Caco-2 (cell line): Measurements from ENCODE around the gene ITGA11. TPM values are rescaled to one million over a fixed set of nuclear protein-coding genes. Genes with fewer than 3 reads are reported as not detected.

Experiments
- BruUV-seq: library from RNA; stranded (reverse); fragments of 400-500 nt; replicated peaks from 2 replicates; lab custom pipeline; 2021; lab: Mats Ljungman, UMichigan
- CTCF ChIA-PET: fragments of 300-600 bp; sonication (Branson Sonifier 250); formaldehyde crosslinking; loops from one replicate; lab custom pipeline; 2022; ENCODE audit warnings: antibody characterized with exemption; lab: Charles Lee
- POLR2A ChIA-PET: fragments of 300-600 bp; sonication (Branson Sonifier 250); formaldehyde crosslinking; loops from one replicate; lab custom pipeline; 2022; ENCODE audit warnings: antibody characterized with exemption; lab: Charles Lee
- DNase-seq, 2 experiments: peaks; one replicate each; pipeline versions ENCODE4 v3.0.0 to v3.0.0-alpha.2; 2020 to 2022
- H3K27me3 ChIP-seq: replicated peaks from 2 replicates; pipeline ENCODE4 v1.6.0; 2011; ENCODE audit warnings: low read length; ENCODE audit not compliant: control insufficient read depth, insufficient read depth
- H3K36me3 ChIP-seq: 2 replicates; pipeline ENCODE4 v1.5.1; 2011; ENCODE audit warnings: low read length; ENCODE audit not compliant: control insufficient read depth, insufficient read depth
- H3K4me1 ChIP-seq: fragments of 250-450 bp; sonication (Bioruptor Pico); 2 replicates; pipeline ENCODE4 v1.5.1; 2020; ENCODE audit warnings: mild to moderate bottlenecking
- H3K4me3 ChIP-seq: 2 replicates; pipeline ENCODE4 v1.5.1; 2011; ENCODE audit warnings: low read depth, mild to moderate bottlenecking, control low read depth, low read length
- H3K9me3 ChIP-seq: fragments of 250-450 bp; sonication (Bioruptor Pico); 2 replicates; pipeline ENCODE4 v1.5.1; 2020; ENCODE audit warnings: mild to moderate bottlenecking, moderate library complexity
- H3K27ac Mint-ChIP-seq: one replicate; pipeline ENCODE4 v1.8.0; 2022; ENCODE audit warnings: mixed read lengths; ENCODE audit not compliant: unreplicated experiment
- H3K27me3 Mint-ChIP-seq: one replicate; pipeline ENCODE4 v1.8.0; 2022; ENCODE audit warnings: mixed read lengths; ENCODE audit not compliant: insufficient read depth, unreplicated experiment
- H3K36me3 Mint-ChIP-seq: one replicate; pipeline ENCODE4 v1.8.0; 2022; ENCODE audit warnings: mild to moderate bottlenecking, mixed read lengths; ENCODE audit not compliant: insufficient read depth, unreplicated experiment
- H3K4me1 Mint-ChIP-seq: one replicate; pipeline ENCODE4 v1.8.0; 2022; ENCODE audit warnings: low read depth, mixed read lengths; ENCODE audit not compliant: unreplicated experiment
- H3K4me3 Mint-ChIP-seq: one replicate; pipeline ENCODE4 v1.8.0; 2022; ENCODE audit warnings: mild to moderate bottlenecking, moderate library complexity, mixed read lengths; ENCODE audit not compliant: unreplicated experiment
- H3K9me3 Mint-ChIP-seq: one replicate; pipeline ENCODE4 v1.8.0; 2022; ENCODE audit warnings: mixed read lengths; ENCODE audit not compliant: unreplicated experiment
- CTCF ChIP-seq, 2 experiments: fragments of 200-600 bp in 1 of 2; IDR thresholded peaks; 1 replicate in 1 of 2; 2 replicates in 1 of 2; pipeline versions ENCODE4 v1.5.1 to v1.8.0; 2011 to 2022; ENCODE audit warnings: antibody characterized with exemption in 1 of 2, control low read depth in 1 of 2, inconsistent platforms in 1 of 2, low read depth in 1 of 2, low read length in 1 of 2, mild to moderate bottlenecking in 1 of 2, moderate library complexity in 1 of 2; ENCODE audit not compliant: insufficient read depth in 1 of 2, severe bottlenecking in 1 of 2, unreplicated experiment in 1 of 2
- intact Hi-C: fragments of 100-400 bp; cut with micrococcal nuclease; formaldehyde crosslinking; loops from one replicate; pipeline ENCODE4 v1.10.0; 2022; ENCODE audit not compliant: unreplicated experiment
- total RNA-seq: library from RNA; stranded (reverse); gene quantifications from 2 replicates; pipeline ENCODE4 v1.2.3, GENCODE V29; 2022

ITGA11 gene
- total RNA-seq, 1 experiment from 2014 or later, result 0.18 TPM

GRCh38 chr15:68328443-68328842, 103.5 kb downstream of the ITGA11 start:
- DNase-seq, result no peak
- H3K36me3 Mint-ChIP-seq, result no peaks in the 10 kb centered on the region
- no peak overlapping the region for H3K4me3 Mint-ChIP-seq
- no peak overlapping the region for H3K27ac Mint-ChIP-seq
- no peaks in the 10 kb centered on the region for H3K9me3 Mint-ChIP-seq
- TF ChIP-seq CTCF (IDR thresholded peaks at IDR 0.05; ENCODE audit: insufficient read depth in 1 of 2, low read depth in 1 of 2, low read length in 1 of 2, severe bottlenecking in 1 of 2, unreplicated experiment in 1 of 2), result no peak
- ChIA-PET POLR2A (no interaction called here), CTCF (interaction anchor here (0.6 kb wide), 1 partner anchor 75 kb away, joined by 3 read pairs; no protein-coding TSS in a partner anchor)
- H3K4me1 Mint-ChIP-seq, result peaks cover 6% of the 10 kb centered on the region
- Histone ChIP-seq H3K27me3 (no peaks in the 10 kb centered on the region; the same call in none of the 2 replicates), H3K9me3 (no peaks in the 10 kb centered on the region), H3K4me1 (no peaks in the 10 kb centered on the region), H3K36me3 (no peaks in the 10 kb centered on the region), H3K4me3 (no peak overlapping the region)
- BruUV-seq, result no TSS peak
- H3K27me3 Mint-ChIP-seq, result peaks cover 28% of the 10 kb centered on the region
- intact Hi-C loops, result no loop called here

DNA sequence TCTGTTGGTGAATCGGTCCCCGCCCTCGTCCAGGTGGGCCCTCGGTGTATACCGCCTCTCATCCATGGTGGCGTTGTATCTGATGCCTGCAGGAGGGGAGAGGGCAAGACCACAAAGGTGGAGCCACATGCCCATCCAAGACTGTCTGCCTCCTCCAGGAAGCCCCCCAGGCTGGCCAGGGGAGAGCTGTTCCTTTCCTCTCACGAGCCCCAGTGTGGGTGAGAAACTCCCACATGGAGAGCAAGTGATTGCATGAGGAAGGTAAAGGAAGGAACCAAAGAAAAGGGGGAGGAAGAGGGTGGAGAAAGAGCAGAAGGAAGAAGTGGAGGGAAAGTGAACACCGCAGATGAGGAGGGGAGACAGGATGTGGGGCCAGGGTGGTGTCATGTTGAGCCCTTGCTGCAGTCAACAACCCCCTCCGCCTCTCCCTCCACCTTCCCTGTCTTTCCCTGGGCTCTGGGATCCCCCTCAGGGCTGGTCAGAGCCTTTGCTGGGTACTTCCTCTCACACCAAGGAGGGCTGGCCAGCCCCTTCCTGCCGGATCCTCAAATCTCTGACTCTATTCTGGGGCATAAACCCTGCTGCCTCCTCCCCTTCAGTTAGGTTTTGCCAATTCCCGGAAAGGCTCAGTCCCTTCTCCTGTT, 105.1 kb downstream of the ITGA11 start:
- CTCF ChIA-PET, result interaction anchor here (0.7 to 1.4 kb wide), 2 partner anchors 20 to 35 kb away, joined by 3 to 6 read pairs; no protein-coding TSS in a partner anchor
- H3K36me3 Mint-ChIP-seq, result no peaks in the 10 kb centered on the region
- peaks cover 30% of the 10 kb centered on the region for H3K27me3 Mint-ChIP-seq
- POLR2A ChIA-PET, result no interaction called here
- Histone ChIP-seq H3K9me3 (no peaks in the 10 kb centered on the region), H3K4me1 (no peaks in the 10 kb centered on the region), H3K36me3 (no peaks in the 10 kb centered on the region), H3K4me3 (no peak overlapping the region), H3K27me3 (no peaks in the 10 kb centered on the region; the same call in none of the 2 replicates)
- no peaks in the 10 kb centered on the region for H3K4me1 Mint-ChIP-seq
- intact Hi-C loops, result no loop called here
- TF ChIP-seq CTCF (IDR thresholded peaks at IDR 0.05; ENCODE audit: insufficient read depth in 1 of 2, low read depth in 1 of 2, low read length in 1 of 2, severe bottlenecking in 1 of 2, unreplicated experiment in 1 of 2), result no peak
- H3K4me3 Mint-ChIP-seq, result no peak overlapping the region
- no peak for DNase-seq
- no peaks in the 10 kb centered on the region for H3K9me3 Mint-ChIP-seq
- no peak overlapping the region for H3K27ac Mint-ChIP-seq
- BruUV-seq, result no TSS peak

GRCh38 chr15:68325726-68326125, 106.2 kb downstream of the ITGA11 start:
- no peak for TF ChIP-seq CTCF (IDR thresholded peaks at IDR 0.05; ENCODE audit: insufficient read depth in 1 of 2, low read depth in 1 of 2, low read length in 1 of 2, severe bottlenecking in 1 of 2, unreplicated experiment in 1 of 2)
- no peak overlapping the region for H3K4me3 ChIP-seq
- H3K4me1 Mint-ChIP-seq, result no peaks in the 10 kb centered on the region
- H3K9me3 ChIP-seq, result no peaks in the 10 kb centered on the region
- no peak overlapping the region for H3K27ac Mint-ChIP-seq
- intact Hi-C loops, result no loop called here
- ChIA-PET POLR2A (no interaction called here), CTCF (interaction anchor here (1.4 kb wide), 1 partner anchor 19 kb away, joined by 6 read pairs; no protein-coding TSS in a partner anchor)
- H3K9me3 Mint-ChIP-seq, result no peaks in the 10 kb centered on the region
- H3K36me3 ChIP-seq, result no peaks in the 10 kb centered on the region
- DNase-seq, result no peak
- H3K4me1 ChIP-seq, result no peaks in the 10 kb centered on the region
- no peaks in the 10 kb centered on the region; the same call in none of the 2 replicates for H3K27me3 ChIP-seq
- BruUV-seq, result no TSS peak
- H3K36me3 Mint-ChIP-seq, result no peaks in the 10 kb centered on the region
- H3K4me3 Mint-ChIP-seq, result no peak overlapping the region
- H3K27me3 Mint-ChIP-seq, result peaks cover 31% of the 10 kb centered on the region
